ENCODE measurements around the gene RHAG.

DNA sequence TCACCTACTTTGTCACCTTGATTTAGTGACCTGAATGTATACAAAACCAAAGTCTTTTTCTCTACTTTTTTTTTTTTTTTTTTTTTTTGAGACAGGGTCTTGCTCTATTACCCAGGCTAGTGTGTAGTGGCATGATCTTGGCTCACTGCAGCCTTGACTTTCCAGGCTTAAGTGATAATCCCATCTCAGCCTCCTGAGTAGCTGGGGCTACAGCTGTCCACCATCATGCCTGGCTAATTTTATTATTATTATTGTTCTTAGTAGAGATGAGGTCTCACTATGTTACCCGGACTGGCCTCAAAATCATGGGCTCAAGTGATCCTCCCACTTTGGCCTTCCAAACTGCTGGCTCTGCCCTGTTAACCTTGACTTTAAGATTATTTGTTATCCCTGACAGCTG, 39.2 kb upstream of the RHAG start:
- TF ChIP-seq, protein P1, sequence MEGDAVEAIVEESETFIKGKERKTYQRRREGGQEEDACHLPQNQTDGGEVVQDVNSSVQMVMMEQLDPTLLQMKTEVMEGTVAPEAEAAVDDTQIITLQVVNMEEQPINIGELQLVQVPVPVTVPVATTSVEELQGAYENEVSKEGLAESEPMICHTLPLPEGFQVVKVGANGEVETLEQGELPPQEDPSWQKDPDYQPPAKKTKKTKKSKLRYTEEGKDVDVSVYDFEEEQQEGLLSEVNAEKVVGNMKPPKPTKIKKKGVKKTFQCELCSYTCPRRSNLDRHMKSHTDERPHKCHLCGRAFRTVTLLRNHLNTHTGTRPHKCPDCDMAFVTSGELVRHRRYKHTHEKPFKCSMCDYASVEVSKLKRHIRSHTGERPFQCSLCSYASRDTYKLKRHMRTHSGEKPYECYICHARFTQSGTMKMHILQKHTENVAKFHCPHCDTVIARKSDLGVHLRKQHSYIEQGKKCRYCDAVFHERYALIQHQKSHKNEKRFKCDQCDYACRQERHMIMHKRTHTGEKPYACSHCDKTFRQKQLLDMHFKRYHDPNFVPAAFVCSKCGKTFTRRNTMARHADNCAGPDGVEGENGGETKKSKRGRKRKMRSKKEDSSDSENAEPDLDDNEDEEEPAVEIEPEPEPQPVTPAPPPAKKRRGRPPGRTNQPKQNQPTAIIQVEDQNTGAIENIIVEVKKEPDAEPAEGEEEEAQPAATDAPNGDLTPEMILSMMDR (IDR thresholded peaks at IDR 0.05; ENCODE audit: insufficient read depth, low read depth, low read length) = no peak
- TF ChIP-seq EZH2 (IDR thresholded peaks at IDR 0.05; ENCODE audit: insufficient read depth, low read length) = no peak
